Nephron progenitor cell (in vitro differentiated cells): Measurements from ENCODE around the gene SNRNP200.
A peak's percentile ranks its signal among the peaks of the same experiment; 100 is the strongest.

ENCODE experiments used
- DNase-seq: peaks from one replicate; pipeline ENCODE4 v3.0.0; 2021
- H3K27ac Mint-ChIP-seq: 2 replicates; pipeline ENCODE4 v1.8.0; 2021; ENCODE audit warnings: mild to moderate bottlenecking, moderate library complexity, mixed read lengths
- H3K27me3 Mint-ChIP-seq: 2 replicates; pipeline ENCODE4 v1.8.0; 2021; ENCODE audit warnings: mild to moderate bottlenecking, low read depth, mixed read lengths; ENCODE audit not compliant: poor library complexity
- H3K36me3 Mint-ChIP-seq: 2 replicates; pipeline ENCODE4 v1.8.0; 2021; ENCODE audit warnings: low read depth, mixed read lengths
- H3K4me1 Mint-ChIP-seq: 2 replicates; pipeline ENCODE4 v1.8.0; 2021; ENCODE audit warnings: mixed read lengths
- H3K4me3 Mint-ChIP-seq: 2 replicates; pipeline ENCODE4 v1.8.0; 2021; ENCODE audit warnings: mild to moderate bottlenecking, moderate library complexity, mixed read lengths
- H3K9me3 Mint-ChIP-seq: 2 replicates; pipeline ENCODE4 v1.8.0; 2021; ENCODE audit warnings: mild to moderate bottlenecking, moderate library complexity, mixed read lengths
- TF ChIP-seq, protein P1 (sequence below): fragments of 200-600 bp; sonication (generic); IDR thresholded peaks from 2 replicates; pipeline ENCODE4 v1.5.0; 2021; ENCODE audit warnings: antibody characterized with exemption

Gene SNRNP200

DNA sequence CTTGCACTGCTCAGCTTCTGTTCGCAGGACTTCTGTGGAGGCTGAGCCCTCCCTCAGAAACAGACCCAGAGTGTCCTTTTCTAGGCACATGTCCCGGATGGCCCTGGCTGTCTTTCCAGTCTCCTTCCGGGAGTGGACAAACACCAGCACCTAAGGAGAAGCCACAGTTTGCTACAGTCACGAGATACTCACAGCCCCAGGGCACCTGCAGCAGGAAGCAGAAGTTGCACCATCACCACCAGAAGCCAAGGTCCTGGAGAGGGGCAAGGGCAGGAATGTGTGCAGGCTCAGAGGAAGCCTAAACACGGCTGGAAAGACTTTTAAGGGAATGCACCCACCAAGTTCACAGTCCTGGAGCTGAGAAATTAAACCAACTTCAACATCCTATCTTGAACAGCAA lies 13.6 kb downstream of the SNRNP200 start:
- H3K27me3 Mint-ChIP-seq, result no peaks in the 10 kb centered on the region
- no peak overlapping the region for H3K27ac Mint-ChIP-seq
- H3K4me1 Mint-ChIP-seq, result no peaks in the 10 kb centered on the region
- H3K4me3 Mint-ChIP-seq, result no peak overlapping the region
- DNase-seq, result no peak
- H3K36me3 Mint-ChIP-seq, result peaks cover 90% of the 10 kb centered on the region
- H3K9me3 Mint-ChIP-seq, result no peaks in the 10 kb centered on the region
- TF ChIP-seq, protein P1, sequence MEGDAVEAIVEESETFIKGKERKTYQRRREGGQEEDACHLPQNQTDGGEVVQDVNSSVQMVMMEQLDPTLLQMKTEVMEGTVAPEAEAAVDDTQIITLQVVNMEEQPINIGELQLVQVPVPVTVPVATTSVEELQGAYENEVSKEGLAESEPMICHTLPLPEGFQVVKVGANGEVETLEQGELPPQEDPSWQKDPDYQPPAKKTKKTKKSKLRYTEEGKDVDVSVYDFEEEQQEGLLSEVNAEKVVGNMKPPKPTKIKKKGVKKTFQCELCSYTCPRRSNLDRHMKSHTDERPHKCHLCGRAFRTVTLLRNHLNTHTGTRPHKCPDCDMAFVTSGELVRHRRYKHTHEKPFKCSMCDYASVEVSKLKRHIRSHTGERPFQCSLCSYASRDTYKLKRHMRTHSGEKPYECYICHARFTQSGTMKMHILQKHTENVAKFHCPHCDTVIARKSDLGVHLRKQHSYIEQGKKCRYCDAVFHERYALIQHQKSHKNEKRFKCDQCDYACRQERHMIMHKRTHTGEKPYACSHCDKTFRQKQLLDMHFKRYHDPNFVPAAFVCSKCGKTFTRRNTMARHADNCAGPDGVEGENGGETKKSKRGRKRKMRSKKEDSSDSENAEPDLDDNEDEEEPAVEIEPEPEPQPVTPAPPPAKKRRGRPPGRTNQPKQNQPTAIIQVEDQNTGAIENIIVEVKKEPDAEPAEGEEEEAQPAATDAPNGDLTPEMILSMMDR, result no peak

DNA sequence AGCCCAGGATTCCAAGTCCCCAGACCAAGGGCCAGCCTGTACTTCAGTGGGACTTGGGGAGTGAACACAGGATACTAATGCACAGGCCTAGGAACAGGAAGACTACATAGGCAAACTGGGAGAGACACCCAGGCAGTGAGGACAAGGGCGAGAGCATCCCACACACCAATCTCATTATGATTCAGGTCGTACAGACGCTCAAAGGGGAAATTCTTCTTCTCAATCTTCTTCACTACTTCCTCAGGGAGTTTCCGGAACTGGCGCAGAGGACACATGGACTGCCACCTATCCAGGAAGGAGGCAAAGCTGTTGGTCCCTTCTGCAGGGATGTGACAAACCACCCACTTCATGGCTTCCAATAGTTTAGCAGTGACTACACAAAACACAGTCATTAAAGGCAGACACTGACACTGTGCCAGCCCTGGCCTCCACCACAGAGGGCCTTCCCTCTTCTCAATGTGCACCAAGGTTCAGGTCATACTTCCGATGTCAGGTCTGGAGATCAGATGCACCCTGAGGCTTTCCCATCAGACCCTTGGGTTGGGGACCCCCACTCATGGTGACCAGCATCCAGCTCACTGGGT lies 18.0 kb downstream of the SNRNP200 start:
- H3K27me3 Mint-ChIP-seq, result no peaks in the 10 kb centered on the region
- peaks cover 82% of the 10 kb centered on the region for H3K36me3 Mint-ChIP-seq
- no peaks in the 10 kb centered on the region for H3K9me3 Mint-ChIP-seq
- DNase-seq, result no peak
- H3K4me1 Mint-ChIP-seq, result no peaks in the 10 kb centered on the region
- TF ChIP-seq, protein P1, result no peak
- no peak overlapping the region for H3K27ac Mint-ChIP-seq
- H3K4me3 Mint-ChIP-seq, result no peak overlapping the region

DNA sequence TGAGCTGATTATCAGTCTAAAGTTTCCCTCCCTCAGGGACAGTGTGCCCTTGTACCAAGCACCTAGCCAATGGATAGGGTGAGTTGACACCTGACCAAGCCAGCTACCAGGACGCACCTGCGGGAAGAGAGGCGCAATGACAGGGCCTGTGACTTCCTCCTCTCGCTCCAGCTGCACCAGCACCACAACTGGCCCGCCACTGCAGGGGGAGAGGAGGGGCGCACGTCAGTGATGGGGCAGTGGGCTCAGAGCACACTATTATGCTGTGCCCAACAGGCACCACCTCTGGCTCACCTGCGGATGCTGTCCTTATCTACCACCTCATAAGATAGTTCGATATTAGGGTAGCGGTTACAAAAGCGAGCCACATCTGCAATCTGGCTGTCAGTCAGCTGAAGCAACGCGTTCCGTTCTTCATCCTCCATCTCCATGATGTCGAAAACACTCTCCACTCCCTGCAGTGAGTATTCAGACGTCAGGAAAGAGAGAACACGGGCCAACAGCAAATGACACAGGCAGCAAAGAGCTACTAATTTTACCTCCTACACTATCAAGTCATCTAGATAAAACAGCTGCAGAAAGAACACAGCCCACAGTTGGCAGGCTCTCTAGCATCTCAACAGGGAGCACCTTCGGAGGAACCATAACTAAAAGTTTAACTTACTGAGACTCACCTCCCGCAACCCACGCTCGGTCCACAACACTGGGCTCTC lies 28.4 kb downstream of the SNRNP200 start:
- Mint-ChIP-seq H3K9me3 (no peaks in the 10 kb centered on the region), H3K36me3 (peaks cover 82% of the 10 kb centered on the region)

DNA sequence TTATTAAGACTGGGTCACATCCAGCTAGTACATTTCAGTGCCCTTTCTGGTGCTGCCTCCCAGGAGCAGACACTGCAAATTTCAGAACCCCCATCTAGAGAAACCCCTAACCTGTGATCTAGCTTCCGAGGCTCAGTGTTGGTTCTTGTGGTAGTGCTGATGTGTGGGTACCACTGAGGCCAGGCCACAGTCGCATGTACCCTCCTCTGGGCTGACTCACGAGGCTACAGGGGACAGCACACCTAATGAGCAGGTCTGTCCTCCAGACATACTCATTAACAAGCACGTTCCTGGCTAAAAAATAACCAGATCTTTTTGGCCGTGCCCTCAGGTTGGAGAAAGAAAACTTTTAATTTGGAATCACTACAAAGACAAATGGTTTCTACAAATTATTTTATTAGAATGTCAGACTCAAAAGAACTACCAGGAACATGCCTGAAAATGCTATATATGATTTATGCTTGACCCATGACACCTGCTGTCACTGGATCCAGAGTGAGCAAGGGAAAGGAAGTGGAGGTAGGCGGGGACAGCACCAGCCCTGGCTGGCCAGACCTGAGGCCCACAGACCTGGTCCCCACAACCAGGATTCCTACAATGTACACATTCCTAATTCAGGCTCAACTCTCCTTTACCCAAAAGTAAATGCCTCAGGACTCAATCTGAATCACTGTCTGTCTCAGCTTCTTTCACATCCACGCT lies 30.8 kb downstream of the SNRNP200 start:
- H3K9me3 Mint-ChIP-seq, result no peaks in the 10 kb centered on the region
- peaks cover 80% of the 10 kb centered on the region for H3K36me3 Mint-ChIP-seq

More for the DNA sequence above, 28.4 kb downstream of the SNRNP200 start:
- Mint-ChIP-seq H3K27me3 (peaks cover 3% of the 10 kb centered on the region), H3K4me1 (no peaks in the 10 kb centered on the region), H3K4me3 (no peak overlapping the region), H3K27ac (no peak overlapping the region)
- TF ChIP-seq, protein P1, result no peak
- no peak for DNase-seq

DNA sequence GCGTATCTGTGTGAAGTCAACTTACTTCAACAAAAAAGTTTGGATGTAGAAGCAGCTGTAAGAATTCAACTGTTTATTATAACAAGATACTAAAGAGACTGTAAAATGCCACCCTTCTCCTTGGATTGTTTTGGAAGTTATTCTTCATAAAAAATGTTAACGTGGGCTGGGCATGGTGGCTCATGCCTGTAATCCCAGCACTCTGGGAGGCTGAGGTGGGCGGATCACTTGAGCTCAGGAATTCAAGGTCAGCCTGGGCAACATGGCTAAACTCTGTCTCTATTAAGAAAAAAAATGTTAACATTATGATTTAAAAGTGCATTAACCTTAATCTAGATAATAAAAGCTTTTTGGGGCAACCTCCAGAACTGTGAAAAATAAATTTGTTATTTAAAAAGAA lies 31.6 kb downstream of the SNRNP200 start:
- TF ChIP-seq, protein P1, result no peak
- DNase-seq, result no peak
- Mint-ChIP-seq H3K4me3 (no peak overlapping the region), H3K36me3 (peaks cover 77% of the 10 kb centered on the region), H3K27me3 (peaks cover 3% of the 10 kb centered on the region), H3K9me3 (no peaks in the 10 kb centered on the region), H3K27ac (no peak overlapping the region), H3K4me1 (no peaks in the 10 kb centered on the region)

More for the DNA sequence above, 30.8 kb downstream of the SNRNP200 start:
- Mint-ChIP-seq H3K4me1 (no peaks in the 10 kb centered on the region), H3K4me3 (no peak overlapping the region), H3K27me3 (peaks cover 3% of the 10 kb centered on the region), H3K27ac (peak overlapping the region; percentile 83)
- DNase-seq, result no peak
- TF ChIP-seq, protein P1, result no peak
